Astrocyte of the spinal cord (primary cell): ENCODE measurements around the gene FAM98B.
"Not testable (repeated sequence)": the region's sequence is repeated elsewhere in the genome, so short reads cannot be mapped to it uniquely, and the experiment has no call there.

Experiments
- DNase-seq: peaks from one replicate; pipeline ENCODE4 v3.0.0; 2011; ENCODE audit warnings: low read depth, low spot score
- H3K4me3 ChIP-seq: 2 replicates; pipeline ENCODE4 v1.5.1; 2011; ENCODE audit warnings: low read depth, mild to moderate bottlenecking, low read length, moderate library complexity
- in situ Hi-C: cut with HindIII; loops from 2 replicates; pipeline ENCODE4 v1.10.0; 2017; ENCODE audit warnings: low sequenced_read_pairs
- TF ChIP-seq, protein P1 (sequence below): IDR thresholded peaks from 2 replicates; pipeline ENCODE4 v1.5.1; 2012; ENCODE audit warnings: low read depth, mild to moderate bottlenecking, low read length, inconsistent platforms

Gene FAM98B

DNA sequence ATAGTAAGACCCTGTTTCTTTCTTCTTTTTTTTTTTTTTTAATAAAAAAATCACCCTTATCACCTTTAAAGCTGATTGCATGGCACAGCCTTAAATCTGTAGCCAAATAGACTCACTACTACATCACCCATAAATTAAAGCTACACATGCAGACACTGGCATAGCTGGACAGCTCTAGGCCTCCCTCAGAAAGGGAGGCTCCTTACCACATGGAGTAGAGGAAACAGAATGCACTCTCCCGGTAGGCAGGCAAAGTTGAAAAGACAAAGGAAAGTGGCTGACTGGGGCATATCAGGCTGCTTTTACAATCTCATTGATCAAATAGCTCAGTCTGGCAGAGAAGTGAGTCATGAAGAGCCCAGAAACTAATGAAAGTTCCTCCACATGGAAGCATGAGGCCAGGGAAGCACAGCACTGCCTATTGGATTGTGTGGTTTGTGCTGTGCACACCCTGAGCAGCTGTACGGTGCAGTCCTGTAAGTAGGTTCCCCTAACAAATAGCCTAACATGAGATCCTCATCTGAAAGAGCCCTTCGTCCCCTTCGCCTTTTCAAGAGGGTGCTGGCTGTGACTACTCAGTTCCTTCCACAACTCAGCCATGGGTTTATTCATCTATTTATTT lies 32.7 kb upstream of the FAM98B start:
- in situ Hi-C loops: no loop called here
- H3K4me3 ChIP-seq: no peak overlapping the region
- TF ChIP-seq, protein P1, sequence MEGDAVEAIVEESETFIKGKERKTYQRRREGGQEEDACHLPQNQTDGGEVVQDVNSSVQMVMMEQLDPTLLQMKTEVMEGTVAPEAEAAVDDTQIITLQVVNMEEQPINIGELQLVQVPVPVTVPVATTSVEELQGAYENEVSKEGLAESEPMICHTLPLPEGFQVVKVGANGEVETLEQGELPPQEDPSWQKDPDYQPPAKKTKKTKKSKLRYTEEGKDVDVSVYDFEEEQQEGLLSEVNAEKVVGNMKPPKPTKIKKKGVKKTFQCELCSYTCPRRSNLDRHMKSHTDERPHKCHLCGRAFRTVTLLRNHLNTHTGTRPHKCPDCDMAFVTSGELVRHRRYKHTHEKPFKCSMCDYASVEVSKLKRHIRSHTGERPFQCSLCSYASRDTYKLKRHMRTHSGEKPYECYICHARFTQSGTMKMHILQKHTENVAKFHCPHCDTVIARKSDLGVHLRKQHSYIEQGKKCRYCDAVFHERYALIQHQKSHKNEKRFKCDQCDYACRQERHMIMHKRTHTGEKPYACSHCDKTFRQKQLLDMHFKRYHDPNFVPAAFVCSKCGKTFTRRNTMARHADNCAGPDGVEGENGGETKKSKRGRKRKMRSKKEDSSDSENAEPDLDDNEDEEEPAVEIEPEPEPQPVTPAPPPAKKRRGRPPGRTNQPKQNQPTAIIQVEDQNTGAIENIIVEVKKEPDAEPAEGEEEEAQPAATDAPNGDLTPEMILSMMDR: no peak
- no peak for DNase-seq

DNA sequence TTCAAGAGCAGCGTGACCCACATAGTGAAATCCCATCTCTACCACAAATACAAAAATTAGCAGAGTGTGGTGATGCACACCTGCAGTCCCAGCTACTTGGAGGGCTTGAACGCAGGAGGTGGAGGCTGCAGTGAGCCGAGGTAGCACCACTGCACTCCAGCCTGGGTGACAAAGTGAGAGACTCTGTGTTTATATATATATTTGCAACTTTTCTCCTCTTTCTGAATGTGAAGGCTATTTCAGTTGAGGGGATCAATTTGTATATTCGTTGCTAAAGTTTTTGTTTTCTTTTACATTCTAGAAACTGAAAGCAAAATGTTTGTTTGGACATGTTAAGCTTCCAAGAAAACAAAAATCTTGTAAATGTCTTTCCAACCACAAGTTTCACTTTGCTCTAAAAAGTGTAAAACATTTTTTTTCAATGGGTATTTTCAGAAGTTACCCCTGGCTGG lies 29.8 kb upstream of the FAM98B start:
- in situ Hi-C loops: no loop called here

DNA sequence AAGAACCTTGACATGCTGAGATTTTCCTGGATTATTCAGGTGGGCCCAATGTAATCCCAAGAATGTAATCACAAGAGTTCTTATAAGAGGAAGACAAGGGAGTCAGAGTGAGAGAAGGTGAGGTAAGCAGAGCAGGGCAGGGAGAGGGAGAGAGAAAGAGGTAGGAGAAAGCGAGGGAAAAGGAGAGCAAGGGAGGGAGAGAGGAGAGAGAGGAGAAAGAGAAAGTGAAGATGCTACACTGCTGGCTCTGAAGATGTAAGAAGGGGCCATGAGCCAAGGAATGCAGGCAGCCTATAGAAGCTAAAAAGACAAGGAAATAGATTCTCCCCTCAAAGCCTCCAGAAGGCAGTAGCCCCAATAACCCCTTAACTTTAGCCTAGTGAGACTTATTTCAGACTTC lies 28.7 kb upstream of the FAM98B start:
- TF ChIP-seq, protein P1: no peak
- no peak for DNase-seq
- in situ Hi-C loops: no loop called here
- H3K4me3 ChIP-seq: no peak overlapping the region

More for the DNA sequence above, 29.8 kb upstream of the FAM98B start:
- DNase-seq: no peak
- H3K4me3 ChIP-seq: no peak overlapping the region
- TF ChIP-seq, protein P1: no peak

DNA sequence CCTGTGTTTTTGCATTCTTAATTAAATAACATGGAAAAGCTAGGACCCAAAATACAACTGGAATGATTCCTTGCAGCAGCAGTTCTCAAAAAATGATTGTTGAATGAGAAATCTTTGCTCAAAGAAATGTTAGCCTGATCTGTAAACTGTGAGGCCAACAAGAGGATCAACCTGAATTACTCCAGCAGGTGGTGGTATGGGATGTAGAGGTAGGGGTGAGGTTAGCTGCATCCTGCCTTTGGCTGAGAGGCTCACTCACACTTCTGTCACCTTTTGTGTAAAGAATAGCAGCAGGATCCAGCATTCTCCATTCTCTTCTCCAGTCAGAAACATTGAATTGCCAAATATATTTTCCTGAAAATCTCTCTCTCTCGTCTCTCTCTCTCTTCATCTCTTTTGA lies 26.5 kb upstream of the FAM98B start:
- in situ Hi-C loops: no loop called here
- no peak overlapping the region for H3K4me3 ChIP-seq
- no peak for DNase-seq
- TF ChIP-seq, protein P1: no peak

DNA sequence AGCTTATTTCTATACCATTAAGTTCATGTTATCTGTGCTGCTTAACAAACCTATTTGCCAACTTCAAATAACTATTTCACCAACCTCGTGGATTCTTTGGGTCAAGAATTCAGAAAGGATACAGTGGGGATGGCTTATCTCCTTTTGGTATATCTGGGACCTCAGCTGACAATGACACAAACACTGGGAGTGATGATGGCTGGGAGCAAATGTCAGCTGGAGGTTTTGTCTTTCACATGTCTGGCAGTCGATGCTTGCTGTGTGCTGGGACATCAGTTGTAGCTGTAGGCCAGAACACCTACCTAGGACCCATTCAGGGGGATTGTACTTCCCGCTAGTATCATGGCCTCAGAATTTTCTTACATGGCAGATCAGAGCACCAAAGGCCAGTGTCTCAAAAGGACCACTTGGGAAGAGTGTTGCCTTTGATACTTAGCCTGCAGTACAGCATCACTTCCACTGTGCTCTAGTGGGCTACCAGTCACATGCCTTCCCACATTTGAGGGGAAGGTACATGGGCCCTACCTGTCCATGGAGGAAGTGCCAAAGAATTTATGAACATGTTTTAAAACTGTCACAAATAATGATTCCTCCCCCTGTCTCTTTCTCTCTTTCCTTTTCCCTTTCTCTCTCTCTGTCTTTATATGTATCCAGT lies 23.7 kb upstream of the FAM98B start:
- no peak overlapping the region for H3K4me3 ChIP-seq
- in situ Hi-C loops: no loop called here
- DNase-seq: no peak
- TF ChIP-seq, protein P1: no peak

DNA sequence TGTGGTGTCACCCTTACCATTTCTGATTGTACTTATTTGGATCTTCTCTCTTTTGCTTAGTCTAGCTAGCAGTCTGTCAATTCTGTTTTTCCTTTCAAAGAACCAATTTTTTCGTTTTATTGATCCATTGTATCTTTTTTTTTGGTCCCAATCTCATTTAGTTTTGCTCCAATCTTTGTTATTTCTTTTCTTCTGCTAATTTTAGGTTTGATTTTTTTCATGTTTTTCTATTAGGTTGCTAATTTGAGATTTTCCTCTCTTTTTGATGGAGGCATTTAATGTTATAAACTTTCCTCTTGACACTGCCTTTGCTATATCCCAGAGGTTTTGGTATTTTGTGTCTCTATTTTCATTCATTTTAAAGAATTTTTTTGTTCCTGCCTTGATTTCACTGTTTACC lies 16.9 kb upstream of the FAM98B start:
- TF ChIP-seq, protein P1: no peak
- no peak overlapping the region for H3K4me3 ChIP-seq
- no peak for DNase-seq
- in situ Hi-C loops: no loop called here

DNA sequence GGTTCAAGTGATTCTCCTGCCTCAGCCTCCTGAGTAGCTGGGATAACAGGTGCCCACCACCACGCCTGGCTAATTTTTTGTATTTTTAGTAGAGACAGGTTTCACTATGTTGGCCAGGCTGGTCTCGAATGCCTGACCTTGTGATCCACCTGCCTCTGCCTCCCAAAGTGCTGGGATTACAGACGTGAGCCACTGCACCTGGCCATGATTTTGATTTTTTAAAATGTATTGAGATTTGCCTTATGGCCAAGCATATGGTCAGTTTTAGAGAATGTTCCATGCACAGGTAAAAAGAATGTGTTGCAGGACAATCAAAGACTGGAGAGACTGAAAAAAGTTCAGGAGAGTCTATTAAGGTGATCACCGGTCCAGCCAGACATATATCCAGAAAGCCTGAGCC lies 16.3 kb upstream of the FAM98B start:
- in situ Hi-C loops, DNase-seq, H3K4me3 ChIP-seq: not testable (repeated sequence)
